DND-41 (cell line): ENCODE data around the gene TF.

Experiments used
- ATAC-seq: fragments of 200-7000 bp; cut with Tn5 transposase; 3 replicates; pipeline ENCODE4 v1.9.1; 2021; ENCODE audit warnings: low read depth; ENCODE audit not compliant: insufficient read depth
- DNase-seq: peaks from one replicate; pipeline ENCODE4 v3.0.0-alpha.2; 2020
- H2AFZ ChIP-seq: 2 replicates; pipeline ENCODE4 v1.6.0; 2012; ENCODE audit warnings: low read depth, low read length
- H3K27ac ChIP-seq: 2 replicates; pipeline ENCODE4 v1.5.1; 2012; ENCODE audit warnings: low read length, inconsistent platforms
- H3K27me3 ChIP-seq: fragments of 200-600 bp; sonication (generic); 2 replicates; pipeline ENCODE4 v1.6.0; 2012; ENCODE audit warnings: low read length, mild to moderate bottlenecking, inconsistent platforms; ENCODE audit not compliant: insufficient read depth, poor library complexity
- H3K36me3 ChIP-seq: 2 replicates; pipeline ENCODE4 v1.5.1; 2012; ENCODE audit warnings: low read length, inconsistent platforms; ENCODE audit not compliant: insufficient read depth
- H3K4me1 ChIP-seq: 2 replicates; pipeline ENCODE4 v1.5.1; 2012; ENCODE audit warnings: mild to moderate bottlenecking, low read length; ENCODE audit not compliant: insufficient read depth
- H3K4me2 ChIP-seq: 2 replicates; pipeline ENCODE4 v1.6.0; 2012; ENCODE audit warnings: mild to moderate bottlenecking, moderate library complexity, low read length, inconsistent platforms; ENCODE audit not compliant: insufficient read depth
- H3K4me3 ChIP-seq, 2 experiments: fragments of 200-600 bp in 1 of 2; shearing (Covaris generic) in 1 of 2; 2 replicates each; pipeline ENCODE4 v1.5.1; 2012 to 2016; ENCODE audit warnings: inconsistent platforms in 2 of 2, low read length in 2 of 2, mild to moderate bottlenecking in 2 of 2, low read depth in 1 of 2, moderate library complexity in 1 of 2
- H3K79me2 ChIP-seq: 2 replicates; pipeline ENCODE4 v1.6.0; 2012; ENCODE audit warnings: low read length, inconsistent platforms; ENCODE audit not compliant: insufficient read depth
- H3K9ac ChIP-seq: 2 replicates; pipeline ENCODE4 v1.6.0; 2012; ENCODE audit warnings: low read depth, mild to moderate bottlenecking, inconsistent platforms, low read length, moderate library complexity
- H3K9me3 ChIP-seq: 2 replicates; pipeline ENCODE4 v1.5.1; 2012; ENCODE audit warnings: low read length, moderate library complexity, mild to moderate bottlenecking, inconsistent platforms; ENCODE audit not compliant: insufficient read depth, severe bottlenecking
- H4K20me1 ChIP-seq: 2 replicates; pipeline ENCODE4 v1.6.0; 2012; ENCODE audit warnings: low read length; ENCODE audit not compliant: insufficient read depth
- EZH2 ChIP-seq: IDR thresholded peaks from 3 replicates; pipeline ENCODE4 v1.6.1; 2012; ENCODE audit warnings: borderline replicate concordance, low read depth, mild to moderate bottlenecking, moderate library complexity, low read length, inconsistent platforms; ENCODE audit not compliant: severe bottlenecking
- TF ChIP-seq, protein P1 (sequence below): IDR thresholded peaks from 2 replicates; pipeline ENCODE4 v1.5.1; 2012; ENCODE audit warnings: borderline replicate concordance, low read length, moderate library complexity, mild to moderate bottlenecking; ENCODE audit not compliant: poor library complexity, severe bottlenecking; ENCODE audit errors: extremely low read depth

Gene TF

DNA sequence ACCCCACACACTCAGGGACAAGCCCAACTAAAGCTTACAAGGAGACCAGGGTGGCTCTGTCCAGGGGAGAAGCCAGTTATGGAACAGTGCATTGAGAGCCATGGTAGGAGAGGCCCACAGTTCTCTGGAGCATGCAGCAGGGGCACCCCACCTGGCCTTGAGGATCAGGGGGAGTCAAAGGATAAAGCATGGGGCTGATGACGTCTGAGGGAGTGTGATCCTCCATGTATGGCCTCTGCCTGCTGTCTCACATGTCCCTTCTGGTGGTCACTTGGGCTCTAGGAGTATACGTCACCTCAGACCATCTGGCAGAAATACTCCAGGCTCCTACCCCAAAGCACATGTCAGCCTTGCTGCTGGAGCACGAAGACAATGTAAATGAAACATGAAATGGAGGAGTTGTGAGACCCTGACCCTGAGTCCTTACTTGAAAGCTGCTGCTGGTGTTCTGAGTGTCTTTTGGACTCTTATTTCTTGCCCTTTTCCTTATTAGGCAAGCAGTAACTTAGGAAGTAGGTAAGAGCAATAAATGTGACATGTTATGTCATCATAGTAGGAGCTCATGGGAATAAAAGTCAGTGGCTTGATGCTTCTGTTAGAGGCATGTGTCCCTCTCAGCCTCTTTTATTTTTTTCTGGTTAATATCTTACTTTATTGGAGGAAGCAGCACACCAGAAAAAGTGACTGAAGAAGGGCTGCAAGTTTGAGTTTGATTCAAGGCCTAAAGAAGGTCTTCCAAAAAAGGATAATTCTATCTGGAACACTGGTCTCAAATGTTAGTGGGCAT, 74.9 kb downstream of the TF start:
- Histone ChIP-seq H3K4me2 (no peak overlapping the region), H3K9me3 (no peaks in the 10 kb centered on the region), H4K20me1 (0 out of 2 replicates have a peak, but pooled peaks cover 5% of the 10 kb centered on the region), H3K27me3 (no peaks in the 10 kb centered on the region), H3K27ac (no peak overlapping the region), H3K36me3 (peaks cover 91% of the 10 kb centered on the region), H3K4me1 (no peaks in the 10 kb centered on the region), H2AFZ (no peak overlapping the region), H3K79me2 (no peaks in the 10 kb centered on the region), H3K9ac (no peak overlapping the region), H3K4me3 (no peak overlapping the region)
- ATAC-seq (no peak), DNase-seq (no peak)
- TF ChIP-seq, protein P1, sequence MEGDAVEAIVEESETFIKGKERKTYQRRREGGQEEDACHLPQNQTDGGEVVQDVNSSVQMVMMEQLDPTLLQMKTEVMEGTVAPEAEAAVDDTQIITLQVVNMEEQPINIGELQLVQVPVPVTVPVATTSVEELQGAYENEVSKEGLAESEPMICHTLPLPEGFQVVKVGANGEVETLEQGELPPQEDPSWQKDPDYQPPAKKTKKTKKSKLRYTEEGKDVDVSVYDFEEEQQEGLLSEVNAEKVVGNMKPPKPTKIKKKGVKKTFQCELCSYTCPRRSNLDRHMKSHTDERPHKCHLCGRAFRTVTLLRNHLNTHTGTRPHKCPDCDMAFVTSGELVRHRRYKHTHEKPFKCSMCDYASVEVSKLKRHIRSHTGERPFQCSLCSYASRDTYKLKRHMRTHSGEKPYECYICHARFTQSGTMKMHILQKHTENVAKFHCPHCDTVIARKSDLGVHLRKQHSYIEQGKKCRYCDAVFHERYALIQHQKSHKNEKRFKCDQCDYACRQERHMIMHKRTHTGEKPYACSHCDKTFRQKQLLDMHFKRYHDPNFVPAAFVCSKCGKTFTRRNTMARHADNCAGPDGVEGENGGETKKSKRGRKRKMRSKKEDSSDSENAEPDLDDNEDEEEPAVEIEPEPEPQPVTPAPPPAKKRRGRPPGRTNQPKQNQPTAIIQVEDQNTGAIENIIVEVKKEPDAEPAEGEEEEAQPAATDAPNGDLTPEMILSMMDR, result no peak
- TF ChIP-seq EZH2, result no peak

DNA sequence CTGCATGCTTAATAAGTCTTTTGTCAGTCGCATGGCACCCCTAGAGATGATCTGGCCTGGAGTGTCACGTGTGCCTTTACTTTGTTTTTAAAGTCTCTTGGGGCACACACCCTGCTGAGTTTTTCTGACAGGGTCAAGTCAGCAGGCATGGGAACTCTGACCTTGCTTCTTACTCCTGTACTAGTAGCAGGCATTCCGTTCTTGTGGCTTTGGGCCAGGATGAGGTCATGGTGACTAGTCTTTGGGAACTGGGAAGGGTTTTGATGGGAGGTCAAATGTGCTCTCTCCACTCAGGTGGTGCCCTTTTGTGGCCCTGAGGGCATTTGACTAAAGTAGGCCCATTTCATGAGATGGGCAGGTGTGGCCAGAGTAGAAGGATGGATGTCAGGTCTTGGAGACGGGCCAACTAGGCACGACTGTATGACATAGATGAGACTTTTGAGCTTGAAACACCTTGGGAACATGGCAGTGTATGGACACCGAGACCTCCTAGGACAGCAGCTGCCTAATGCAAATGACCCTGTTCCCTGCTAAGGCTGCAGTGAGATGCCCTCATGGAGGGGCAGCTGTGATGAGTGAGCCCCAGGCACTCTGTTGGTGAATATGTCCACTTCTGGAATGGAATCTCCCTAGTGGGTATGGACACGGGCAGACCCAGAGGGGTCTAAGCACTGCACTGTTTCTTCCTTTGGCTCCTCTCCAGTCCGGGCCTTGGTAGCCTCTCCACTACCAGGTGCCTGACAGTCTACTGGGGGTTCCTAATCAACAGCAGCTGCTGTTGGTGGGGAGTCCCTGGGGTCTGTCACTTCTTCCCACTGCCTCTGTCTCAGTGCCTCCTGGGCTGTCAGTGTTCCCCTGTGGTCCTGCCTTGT, 75.8 kb downstream of the TF start:
- no peak overlapping the region for H3K4me3 ChIP-seq
- DNase-seq (no peak), ATAC-seq (no peak)
- no peaks in the 10 kb centered on the region for H3K4me1 ChIP-seq
- no peaks in the 10 kb centered on the region for H3K27me3 ChIP-seq
- H3K27ac ChIP-seq, result no peak overlapping the region
- H3K9ac ChIP-seq, result no peak overlapping the region
- H3K79me2 ChIP-seq, result no peaks in the 10 kb centered on the region
- peaks cover 83% of the 10 kb centered on the region for H3K36me3 ChIP-seq
- H3K9me3 ChIP-seq, result no peaks in the 10 kb centered on the region
- no peak overlapping the region for H2AFZ ChIP-seq
- H4K20me1 ChIP-seq, result 0 out of 2 replicates have a peak, but pooled peaks cover 5% of the 10 kb centered on the region
- TF ChIP-seq, protein P1, result no peak
- TF ChIP-seq EZH2, result no peak
- no peak overlapping the region for H3K4me2 ChIP-seq

DNA sequence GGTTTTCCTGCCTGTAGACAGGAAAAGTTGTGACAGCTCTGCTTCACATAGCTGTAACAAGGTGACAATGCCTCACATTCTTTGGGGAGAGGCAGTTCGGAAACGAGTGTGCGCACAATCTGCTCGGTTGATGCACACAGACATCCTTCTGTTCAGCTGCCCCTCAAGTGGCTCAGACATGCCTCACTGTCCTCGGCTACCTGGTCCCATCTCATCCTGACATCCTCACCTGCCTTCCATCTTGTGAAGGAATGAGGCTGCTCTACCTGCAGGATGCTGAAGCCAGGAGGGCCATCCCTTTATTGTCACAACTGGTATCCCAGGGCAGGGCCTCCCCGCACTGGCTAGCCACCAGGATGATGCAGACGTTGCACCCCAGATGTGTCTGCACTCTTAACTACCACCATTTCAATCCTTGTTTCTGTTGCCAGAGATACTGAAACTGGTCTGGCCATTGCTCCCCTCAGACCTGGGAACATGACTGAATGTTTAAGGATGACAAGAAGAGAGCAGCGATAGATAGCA, 78.8 kb downstream of the TF start:
- no peak for DNase-seq
- no peak for ATAC-seq
- Histone ChIP-seq H3K4me3 (no peak overlapping the region), H3K4me2 (no peak overlapping the region), H4K20me1 (0 out of 2 replicates have a peak, but pooled peaks cover 5% of the 10 kb centered on the region), H3K9me3 (no peaks in the 10 kb centered on the region), H3K36me3 (peaks cover 55% of the 10 kb centered on the region), H2AFZ (no peak overlapping the region), H3K9ac (no peak overlapping the region), H3K4me1 (no peaks in the 10 kb centered on the region), H3K27me3 (no peaks in the 10 kb centered on the region), H3K79me2 (no peaks in the 10 kb centered on the region), H3K27ac (no peak overlapping the region)
- TF ChIP-seq, protein P1, result no peak
- TF ChIP-seq EZH2, result no peak
